Stimulated activated CD8-positive, alpha-beta memory T cell treated with anti-CD3 and anti-CD28 coated beads, Interleukin-12 subunit alpha, Interleukin-12 subunit beta, amount 100 ng/mL, for 24 hours (primary cell): ENCODE data around the gene USP13.

Experiments used
- DNase-seq: peaks from one replicate; pipeline ENCODE4 v3.0.0-alpha.2; 2020; ENCODE audit errors: extremely low read depth

Gene USP13

DNA sequence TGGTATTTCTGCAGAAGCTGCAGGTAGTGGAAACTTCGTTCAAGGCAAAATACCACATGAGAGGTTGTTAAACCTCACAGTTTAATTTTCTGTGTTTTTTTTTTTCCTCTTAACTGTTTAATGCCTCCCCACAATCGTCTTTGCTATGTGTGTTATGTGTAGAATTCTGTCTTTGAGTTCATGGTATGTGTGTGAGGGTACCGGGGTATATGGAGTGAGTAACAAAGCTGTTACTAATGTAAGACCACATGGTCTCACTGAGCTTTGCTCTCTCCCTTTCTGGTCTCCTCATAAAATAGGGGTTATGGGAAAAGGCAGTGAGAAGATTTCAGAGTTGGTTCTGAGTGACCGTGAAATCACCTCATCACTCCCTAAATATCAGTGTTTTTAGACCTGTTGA, 143.6 kb downstream of the USP13 start:
- DNase-seq = no peak

DNA sequence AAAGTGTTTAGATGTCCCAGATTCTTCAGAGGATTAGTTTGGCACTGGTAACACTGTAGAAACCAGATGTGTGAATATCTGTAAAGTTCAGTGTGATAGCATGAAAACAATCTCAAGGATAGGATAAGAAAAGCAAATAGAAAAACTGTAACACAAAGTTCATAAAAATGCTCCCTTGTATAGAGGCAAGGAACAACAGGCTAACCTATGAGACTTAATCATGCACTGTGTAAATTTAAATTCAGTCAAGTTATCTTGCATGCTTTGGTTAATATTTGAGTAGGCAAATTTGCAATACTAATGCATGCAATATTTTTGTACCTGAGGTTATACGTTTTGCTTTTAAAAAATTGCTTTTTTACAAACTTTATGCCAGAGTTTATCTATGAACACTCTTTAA, 144.4 kb downstream of the USP13 start:
- no peak for DNase-seq

DNA sequence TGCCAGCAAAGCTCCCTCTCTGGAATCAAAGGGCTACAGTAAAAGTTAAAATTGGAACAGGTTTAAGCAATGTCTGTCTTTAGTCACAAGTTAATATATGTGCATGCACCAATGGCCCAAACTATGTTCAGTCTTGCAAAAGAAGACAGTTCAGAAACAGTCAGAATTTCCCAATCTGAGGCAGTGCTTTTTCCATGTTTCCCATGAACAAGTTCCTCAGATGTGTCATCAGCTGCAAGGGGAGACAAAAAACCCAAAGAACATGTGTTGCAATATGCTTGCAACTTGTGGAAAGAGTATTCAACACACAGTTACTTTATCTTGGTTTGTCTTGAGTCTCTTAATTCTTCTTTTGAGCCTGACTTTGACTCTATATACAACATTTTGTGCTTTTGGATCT, 148.4 kb downstream of the USP13 start:
- no peak for DNase-seq

DNA sequence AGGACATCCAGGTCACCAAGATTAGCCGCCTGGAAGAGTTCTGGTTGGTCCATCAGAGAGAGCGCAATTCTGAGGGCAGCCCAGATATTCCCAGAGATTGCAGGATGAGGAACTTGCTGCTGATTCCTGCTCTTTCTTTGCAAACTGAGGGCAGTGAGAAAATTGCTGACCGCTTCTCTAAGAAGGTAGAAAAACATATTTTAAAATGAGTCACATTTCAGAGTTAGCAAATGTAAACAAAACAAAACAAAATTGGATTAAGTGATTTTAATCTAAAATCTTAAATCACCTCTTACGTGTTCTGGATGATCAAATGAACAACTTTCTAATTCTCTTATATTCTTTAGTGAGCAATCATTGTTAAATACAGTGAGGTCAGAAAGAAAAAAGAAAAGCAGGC, 149.0 kb downstream of the USP13 start:
- DNase-seq = no peak

DNA sequence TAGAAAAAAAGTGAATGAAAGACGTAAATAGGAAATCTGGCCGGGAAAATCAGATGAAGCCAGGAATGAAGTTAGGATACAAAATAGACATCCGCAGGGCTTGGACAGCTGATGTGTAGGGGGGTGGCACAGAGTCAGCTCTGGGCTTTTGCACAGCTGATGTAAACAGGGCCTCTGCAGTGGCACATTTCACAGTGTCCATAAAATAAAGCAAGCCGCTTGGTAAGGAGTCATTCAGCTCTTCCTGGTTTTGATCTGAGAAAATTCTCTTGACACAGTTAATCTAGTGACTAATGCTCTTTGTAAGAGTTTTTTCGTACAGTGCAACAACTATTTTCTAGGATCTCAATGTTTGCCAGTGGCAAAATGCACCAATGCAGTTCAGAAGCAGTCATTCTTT, 153.3 kb downstream of the USP13 start:
- no peak for DNase-seq

DNA sequence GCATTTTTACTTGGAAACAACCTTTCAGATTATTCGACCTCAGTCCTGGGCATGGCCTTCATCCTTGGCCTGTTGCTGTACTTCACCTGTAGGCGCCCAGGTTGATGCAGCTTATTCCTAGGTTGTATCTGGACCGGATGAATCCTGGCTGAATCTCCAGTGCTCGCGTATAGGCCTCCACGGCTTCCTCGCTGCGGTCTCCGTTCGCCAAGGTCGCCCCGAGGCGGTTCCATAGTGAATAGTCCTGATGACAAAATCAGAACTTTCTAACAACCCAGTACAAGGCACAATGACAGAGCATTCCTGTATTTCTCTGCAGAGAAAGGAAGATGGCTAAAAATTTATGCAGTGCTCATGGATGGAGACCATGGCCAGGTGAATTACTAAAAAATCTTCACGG, 154.7 kb downstream of the USP13 start:
- DNase-seq = no peak

DNA sequence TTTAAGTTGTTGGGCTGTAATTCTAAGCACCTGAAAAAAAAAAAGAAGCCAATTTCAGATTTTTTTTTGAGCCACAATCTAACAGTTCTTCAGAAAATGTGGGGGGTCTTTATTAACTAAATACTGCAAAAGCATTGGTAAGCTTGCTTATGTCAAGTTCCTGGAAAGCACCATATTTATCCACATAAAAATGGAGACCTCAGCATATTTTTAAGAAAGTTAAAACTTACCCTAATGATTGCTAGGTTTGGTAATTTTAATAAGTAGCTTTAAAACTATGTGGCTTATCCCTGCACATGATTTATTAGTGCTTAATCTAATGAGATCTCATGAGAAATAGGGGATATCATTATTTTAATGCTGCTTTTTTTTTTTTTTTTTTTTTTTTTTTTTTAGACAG, 156.8 kb downstream of the USP13 start:
- no peak for DNase-seq

DNA sequence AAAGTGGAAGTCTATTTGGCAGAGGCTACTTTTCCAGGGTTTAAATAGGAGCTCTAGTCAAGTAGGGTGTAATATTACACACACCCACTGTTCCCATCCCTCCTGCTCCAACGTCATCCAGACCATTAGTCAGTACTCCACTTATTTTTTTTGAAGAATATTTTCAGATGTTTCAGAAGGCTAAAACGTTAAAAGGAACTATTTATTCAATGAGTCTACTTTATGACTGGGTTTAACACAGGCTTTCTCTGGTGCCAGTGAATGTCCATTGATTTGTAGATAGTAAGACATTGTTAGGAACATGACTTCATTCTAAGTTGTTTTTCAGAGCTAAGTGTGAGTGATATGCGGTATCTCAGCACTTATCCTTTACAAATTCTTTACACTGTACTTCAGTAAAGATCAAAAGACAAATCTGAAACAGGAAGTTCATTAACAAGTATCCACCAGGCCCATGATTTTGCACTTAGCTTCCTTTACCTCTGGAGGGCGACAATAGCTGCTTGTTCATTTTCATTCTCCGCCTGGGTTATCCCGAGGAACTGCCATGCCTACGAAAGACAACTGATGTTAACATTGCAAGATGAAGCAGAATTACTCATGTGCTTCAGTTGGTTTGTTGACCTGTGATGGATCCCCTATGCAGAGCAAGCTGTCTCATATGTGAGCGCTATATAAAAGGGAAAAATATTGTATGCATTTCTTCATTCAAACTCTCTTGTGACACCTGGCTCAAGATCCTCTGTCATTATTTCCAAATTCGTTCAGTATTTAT, 158.7 kb downstream of the USP13 start:
- DNase-seq = no peak

DNA sequence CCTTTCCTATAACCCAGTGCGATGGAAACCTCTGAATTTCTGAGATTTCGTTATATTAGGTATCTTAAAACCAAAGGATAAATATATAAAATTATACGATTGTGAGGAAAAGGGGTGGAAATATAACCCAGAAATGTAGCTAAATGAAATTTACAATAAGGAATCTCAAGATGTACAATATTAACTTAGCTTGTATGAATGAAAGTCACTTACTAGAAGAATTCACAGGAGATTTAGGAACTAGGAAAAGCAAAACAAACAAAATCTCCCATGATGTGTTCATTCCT, 159.2 kb downstream of the USP13 start:
- no peak for DNase-seq

DNA sequence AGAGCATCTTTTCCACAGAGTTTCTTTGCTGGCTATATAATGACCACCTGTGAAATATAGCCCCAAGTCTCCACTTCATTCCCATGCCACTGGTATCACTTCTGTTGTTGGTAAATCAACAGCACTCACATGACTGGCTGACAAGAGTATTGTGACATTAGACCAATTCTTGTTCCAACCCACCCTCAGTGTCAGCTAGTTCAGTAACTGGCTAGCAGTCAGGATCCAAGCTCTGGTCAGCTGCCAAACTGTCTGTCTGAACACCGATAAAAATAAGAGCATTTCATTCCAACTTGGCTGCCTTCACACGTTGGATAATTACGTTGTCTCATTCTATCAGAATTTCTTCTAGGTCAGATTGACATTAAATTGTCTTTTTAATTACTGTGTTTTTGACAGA, 166.5 kb downstream of the USP13 start:
- no peak for DNase-seq

DNA sequence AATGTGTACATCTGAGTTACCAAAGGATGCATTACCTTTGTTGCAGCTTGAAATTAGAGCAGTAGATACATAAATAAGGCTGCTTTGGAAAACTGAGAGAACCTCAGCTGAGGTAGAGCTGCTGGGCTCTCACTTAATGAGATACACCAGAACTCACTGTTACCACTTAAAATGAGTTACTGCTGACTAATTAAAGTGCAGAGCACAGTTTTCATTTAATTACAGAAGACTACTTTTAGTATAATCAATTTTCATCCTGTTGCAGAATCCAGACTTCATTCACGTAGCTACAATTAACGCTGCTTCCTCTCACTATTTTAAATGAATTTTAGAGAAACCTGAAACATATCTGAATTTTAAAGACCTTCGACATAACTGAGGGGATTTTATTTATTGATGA, 169.5 kb downstream of the USP13 start:
- no peak for DNase-seq

DNA sequence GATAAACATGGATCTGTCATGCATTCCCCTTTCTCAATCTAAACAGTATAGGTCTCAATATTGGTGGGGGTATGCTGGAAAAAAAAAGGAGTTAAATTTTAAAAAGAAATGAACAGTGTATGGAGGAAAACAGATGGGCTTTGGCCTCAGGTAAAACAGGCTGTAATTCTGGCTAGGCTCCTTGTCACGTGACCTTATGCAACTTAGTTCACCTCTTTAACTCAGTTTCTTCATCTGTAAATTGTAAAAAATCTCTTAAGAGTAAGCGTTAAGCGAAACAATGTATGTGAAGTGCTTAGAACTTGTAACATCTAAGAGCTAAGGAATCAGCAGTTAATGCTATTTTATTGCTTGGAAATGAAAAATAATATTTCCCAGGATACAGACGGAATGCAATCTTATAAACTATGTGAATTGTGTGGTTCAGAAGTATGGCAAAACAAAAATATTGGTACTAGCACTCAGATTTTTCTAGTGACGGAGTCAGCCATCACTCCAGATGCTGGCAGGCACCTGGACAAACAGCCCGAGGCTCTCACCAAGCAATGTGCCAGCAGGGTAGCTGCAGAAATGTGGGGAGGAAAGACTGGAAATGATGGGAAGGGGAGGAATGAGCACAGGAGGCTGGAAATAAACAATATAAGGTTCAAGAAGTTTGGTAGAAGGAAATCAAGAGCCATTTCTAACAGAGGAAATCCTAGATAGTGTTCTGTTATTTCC, 172.8 kb downstream of the USP13 start:
- no peak for DNase-seq

DNA sequence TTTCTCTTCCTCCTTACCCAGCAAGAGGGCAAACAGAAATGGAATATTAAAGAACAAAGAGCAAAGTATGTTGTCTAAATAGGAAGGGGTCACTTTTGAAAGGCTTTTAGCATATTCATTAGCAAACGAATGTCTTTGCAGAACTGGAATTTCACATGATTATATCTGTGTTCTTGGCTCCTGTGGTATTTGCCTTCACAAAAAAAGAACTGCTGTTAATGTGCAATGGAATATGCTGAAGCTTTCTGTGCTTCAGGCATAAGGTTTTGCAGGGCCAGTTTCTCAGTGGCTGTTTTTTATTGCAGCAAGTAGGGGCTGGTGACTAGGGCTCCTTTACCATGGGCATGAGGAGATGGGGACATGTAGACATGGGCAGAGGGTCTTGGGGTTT, 173.4 kb downstream of the USP13 start:
- DNase-seq = no peak

DNA sequence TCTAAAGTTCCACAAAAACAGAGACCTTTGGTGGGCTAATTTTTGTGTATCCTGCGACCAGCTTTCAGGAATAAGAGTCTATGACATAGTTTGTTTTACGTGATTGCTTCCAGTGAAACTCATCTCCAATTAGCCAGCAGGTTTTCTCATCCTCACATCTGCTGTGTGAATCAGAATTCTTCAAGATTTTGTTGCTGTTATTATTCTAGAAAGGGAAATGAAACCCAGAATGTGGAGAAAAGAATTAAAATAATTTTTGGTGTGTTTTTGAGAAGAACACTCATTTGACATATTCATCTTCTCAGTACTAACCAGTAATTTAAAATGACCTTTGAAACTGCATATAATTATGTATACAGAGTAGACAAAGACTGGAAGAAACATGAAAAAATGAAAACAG, 175.9 kb downstream of the USP13 start:
- DNase-seq = no peak

DNA sequence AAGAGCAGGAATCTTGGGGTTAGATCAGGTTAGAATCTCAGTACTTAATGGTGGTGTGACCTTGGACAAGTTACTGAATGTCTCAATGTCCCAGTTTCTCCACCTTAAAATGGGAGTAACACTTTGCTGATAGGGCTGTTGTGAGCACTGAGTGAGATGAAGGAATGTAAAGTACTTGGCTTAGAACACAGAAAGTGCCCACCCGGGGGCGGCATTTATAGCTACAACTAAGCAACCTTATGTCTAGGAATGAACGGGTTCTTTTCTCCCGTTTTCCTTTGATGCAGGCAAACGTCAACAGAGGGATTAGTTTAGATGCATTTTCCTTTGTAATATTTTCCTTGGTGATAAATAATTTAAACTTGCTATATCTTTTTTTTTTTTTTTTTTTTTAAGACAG, 176.6 kb downstream of the USP13 start:
- DNase-seq = no peak

DNA sequence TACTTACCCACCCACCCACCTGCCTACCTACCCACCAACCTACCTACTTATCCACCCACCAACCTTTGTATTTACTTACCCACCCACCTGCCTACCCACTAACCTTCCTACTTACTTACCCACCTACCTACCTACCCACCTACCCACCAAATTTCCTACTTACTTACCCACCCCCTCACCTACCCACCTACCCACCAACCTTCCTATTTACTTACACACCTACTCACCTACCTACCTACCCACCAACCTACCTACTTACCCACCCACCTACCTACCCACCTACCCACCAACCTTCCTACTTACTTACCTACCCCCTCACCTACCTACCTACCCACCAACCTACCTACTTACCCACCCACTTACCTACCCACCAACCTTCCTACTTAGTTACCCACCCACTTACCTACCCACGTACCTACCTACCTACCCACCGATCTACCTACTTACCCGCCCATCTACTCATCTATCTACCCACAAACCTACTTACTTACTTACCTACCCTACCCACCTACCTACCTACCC, 179.6 kb downstream of the USP13 start:
- DNase-seq = no peak

DNA sequence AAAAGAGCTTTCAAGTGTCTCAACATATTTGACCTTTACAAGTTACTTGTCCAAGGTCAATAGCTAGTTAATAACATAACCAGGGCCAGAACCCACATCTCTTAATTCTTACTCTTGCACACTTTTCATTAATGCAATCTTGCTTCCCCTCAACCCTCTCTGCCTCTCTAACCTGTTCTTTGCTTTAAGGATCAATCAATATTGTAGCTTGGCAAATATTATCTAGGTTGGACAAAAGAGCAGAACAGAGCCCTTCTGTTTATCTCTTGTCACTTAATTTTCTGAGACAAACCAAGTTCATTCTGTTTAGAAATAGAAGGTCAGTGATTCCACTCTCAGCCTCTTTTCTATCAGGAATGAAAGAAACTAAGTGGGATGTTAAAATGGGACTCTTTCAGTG, 180.5 kb downstream of the USP13 start:
- no peak for DNase-seq

DNA sequence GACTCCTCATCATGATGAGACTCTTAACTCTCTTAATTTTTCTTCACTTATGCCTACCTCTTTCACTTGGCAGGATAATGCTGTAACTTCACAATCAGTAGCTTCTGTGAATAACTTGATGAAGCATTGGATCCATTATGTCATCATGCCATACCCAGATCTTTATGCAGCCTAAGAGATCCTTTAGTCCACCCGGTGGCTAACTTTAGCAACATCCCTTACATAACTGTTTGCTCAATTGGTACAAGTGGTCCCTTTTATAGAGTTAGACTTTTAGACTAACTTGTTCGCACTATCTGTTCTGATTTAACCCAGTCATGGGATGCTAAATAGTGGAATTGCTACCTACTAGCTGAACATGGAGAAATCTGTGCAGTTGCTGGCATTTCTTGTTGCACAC, 184.5 kb downstream of the USP13 start:
- DNase-seq = no peak
